K562 (cell line): Measurements from ENCODE around the gene RNF121. TPM values are rescaled to one million over a fixed set of nuclear protein-coding genes. Genes with fewer than 3 reads are reported as not detected.

Experiments
- ATAC-seq: fragments of 200-7000 bp; cut with Tn5 transposase; 3 replicates; pipeline ENCODE4 v1.9.1; 2020; ENCODE audit warnings: moderate library complexity
- BruUV-seq: library from RNA; stranded (reverse); fragments of 400-500 nt; replicated peaks from 2 replicates; lab custom pipeline; 2021; lab: Mats Ljungman, UMichigan
- CTCF ChIA-PET: fragments of 300-600 bp; formaldehyde crosslinking; extraction: SDS; loops from one replicate; lab custom pipeline; 2021; ENCODE audit warnings: low intra/inter-chr PET ratio; lab: Yijun Ruan, JAX
- POLR2A ChIA-PET: fragments of 300-600, 350-650 bp; sonication (Branson Sonifier 250); formaldehyde crosslinking; extraction: SDS; loops from one replicate; lab custom pipeline; 2021; ENCODE audit warnings: antibody characterized with exemption, inconsistent platforms; lab: Yijun Ruan, JAX
- DNase-seq, 4 experiments: peaks; one replicate each; pipeline versions ENCODE4 v3.0.0 to v3.0.0-alpha.2; 2011 to 2018; ENCODE audit warnings: low spot score in 3 of 4, mixed read lengths in 3 of 4; ENCODE audit errors: extremely low read depth in 1 of 4
- FAIRE-seq: peaks from 2 replicates; lab custom pipeline; 2011; peaks lifted over from hg19 to GRCh38; lab: Jason Lieb, UNC
- H2AFZ ChIP-seq: 2 replicates; pipeline ENCODE4 v1.6.0; 2011; ENCODE audit warnings: low read depth, low read length, control low read depth, inconsistent platforms
- H3K27ac ChIP-seq: fragments of 200-600 bp; 3 replicates; pipeline ENCODE4 v1.8.0; 2011; ENCODE audit warnings: low read depth, mild to moderate bottlenecking, control low read depth, inconsistent platforms, low read length, moderate library complexity, mixed read lengths; ENCODE audit errors: extremely low read depth
- H3K27me3 ChIP-seq, 2 experiments: fragments of 300-600 bp in 1 of 2; 2 replicates in 1 of 2; 3 replicates in 1 of 2; pipeline versions ENCODE4 v1.6.0 to v1.8.0; 2011; ENCODE audit warnings: inconsistent platforms in 2 of 2, low read length in 2 of 2, mild to moderate bottlenecking in 1 of 2, mixed read lengths in 1 of 2, moderate library complexity in 1 of 2; ENCODE audit not compliant: control insufficient read depth in 2 of 2, insufficient read depth in 2 of 2
- H3K36me3 ChIP-seq: fragments of 300-600 bp; 3 replicates; pipeline ENCODE4 v1.8.0; 2011; ENCODE audit warnings: mild to moderate bottlenecking, low read length, inconsistent platforms; ENCODE audit not compliant: control insufficient read depth, insufficient read depth
- H3K4me1 ChIP-seq, 2 experiments: fragments of 200-600 bp in 1 of 2; replicated peaks in 1 of 2; 2 replicates in 1 of 2; 3 replicates in 1 of 2; pipeline versions ENCODE4 v1.5.1 to v1.8.0; 2011; ENCODE audit warnings: inconsistent platforms in 2 of 2, low read length in 2 of 2, mild to moderate bottlenecking in 1 of 2, mixed read lengths in 1 of 2, moderate library complexity in 1 of 2; ENCODE audit not compliant: control insufficient read depth in 2 of 2, insufficient read depth in 2 of 2
- H3K4me2 ChIP-seq: 2 replicates; pipeline ENCODE4 v1.6.1; 2011; ENCODE audit warnings: low read length, control low read depth, inconsistent platforms, mixed read lengths; ENCODE audit not compliant: insufficient read depth
- H3K4me3 ChIP-seq: fragments of 200-600 bp; sonication (generic), shearing (Covaris generic); 2 replicates; pipeline ENCODE4 v1.5.1; 2016; ENCODE audit warnings: control low read depth, inconsistent platforms
- H3K79me2 ChIP-seq: fragments of 200-600 bp; 3 replicates; pipeline ENCODE4 v1.8.0; 2011; ENCODE audit warnings: low read length, inconsistent platforms; ENCODE audit not compliant: control insufficient read depth, insufficient read depth
- H3K9ac ChIP-seq, 2 experiments: 2 replicates each; pipeline versions ENCODE4 v1.6.0 to v1.6.1; 2011; ENCODE audit warnings: low read depth in 2 of 2, low read length in 2 of 2, control low read depth in 1 of 2, inconsistent platforms in 1 of 2, mild to moderate bottlenecking in 1 of 2, mixed read lengths in 1 of 2; ENCODE audit not compliant: insufficient read depth in 1 of 2
- H3K9me1 ChIP-seq: one replicate; pipeline ENCODE4 v1.6.0; 2011; ENCODE audit warnings: inconsistent platforms, mild to moderate bottlenecking, low read length, moderate library complexity; ENCODE audit not compliant: control insufficient read depth, insufficient read depth
- H3K9me3 ChIP-seq: replicated peaks from 2 replicates; pipeline ENCODE4 v1.5.1; 2011; ENCODE audit warnings: low read depth, low read length, inconsistent platforms; ENCODE audit not compliant: control insufficient read depth, insufficient read depth
- H4K20me1 ChIP-seq: replicated peaks from 2 replicates; pipeline ENCODE4 v1.6.1; 2011; ENCODE audit warnings: low read length, inconsistent platforms, mixed read lengths; ENCODE audit not compliant: control insufficient read depth, insufficient read depth
- IRF2 ChIP-seq: sonication (generic); formaldehyde crosslinking; IDR thresholded peaks from 2 replicates; pipeline ENCODE4 v1.8.1; 2022; ENCODE audit warnings: mild to moderate bottlenecking, missing genetic modification reagents
- KDM1A ChIP-seq, 2 experiments: fragments of 450-650 bp; IDR thresholded peaks; 2 replicates each; pipeline ENCODE4 v1.6.1; 2016; ENCODE audit warnings: mild to moderate bottlenecking in 2 of 2
- MCM3 ChIP-seq: fragments of 450-650 bp; IDR thresholded peaks from 2 replicates; pipeline ENCODE4 v1.6.1; 2016
- NFE2L1 ChIP-seq: fragments of 450-650 bp; IDR thresholded peaks from 2 replicates; pipeline ENCODE4 v1.6.1; 2016; ENCODE audit warnings: missing genetic modification characterization, low read depth, mild to moderate bottlenecking, missing compliant biosample characterization, moderate library complexity, borderline replicate concordance
- TAL1 ChIP-seq: fragments of 450-650 bp; IDR thresholded peaks from 2 replicates; pipeline ENCODE4 v1.6.1; 2016; ENCODE audit warnings: mild to moderate bottlenecking
- WGBS: fragments of 100-300 bp; shearing (Covaris generic); methylation state at CpG from one replicate; pipeline ENCODE4 v1.1.6; 2016; ENCODE audit warnings: low coverage, mixed read lengths; ENCODE audit not compliant: insufficient coverage; ENCODE audit errors: missing lambda C conversion rate; 5-methylcytosine and 5-hydroxymethylcytosine counted together
- in situ Hi-C: fragments of 300-500 bp; cut with MboI; formaldehyde crosslinking; loops from 4 replicates; pipeline ENCODE4 v1.15.0; 2018; ENCODE audit warnings: inconsistent platforms, mixed read lengths
- intact Hi-C: fragments of 100-400 bp; cut with micrococcal nuclease; formaldehyde crosslinking; loops from 2 replicates; pipeline ENCODE4 v1.14.2; 2022
- polyA plus RNA-seq, 8 experiments: library from polyadenylated mRNA; depleted of rRNA in 4 of 8; stranded (reverse) in 5 of 8; unstranded in 3 of 8; fragments of >200 nt; fragmentation: Nextera tagmentation in 2 of 8; fragmentation: Illumina TruSeq in 1 of 8; extraction: Ambion mirVana in 2 of 8; extraction: Trizol in 1 of 8; gene quantifications; 2 replicates each; pipeline versions ENCODE4 v1.2.1 to v1.2.3, GENCODE V29; 2011 to 2014; ENCODE audit warnings: inconsistent platforms in 1 of 8, missing spikeins in 1 of 8
- total RNA-seq, 7 experiments: library from RNA; depleted of rRNA in 6 of 7; stranded (reverse); fragments of >200 nt in 6 of 7; fragmentation: Illumina TruSeq in 2 of 7; extraction: Trizol in 2 of 7; gene quantifications; 2 replicates each; pipeline versions ENCODE4 v1.2.1 to v1.2.3, GENCODE V29; 2011 to 2021; ENCODE audit warnings: low replicate concordance in 1 of 7

Gene RNF121
- total and polyA plus RNA-seq, 9 of the 15 experiments (the other 6 are each of a cell fraction or from before 2014, with no cell fraction given): 8.0 to 63.4 (median 20.5) TPM

- CTCF ChIA-PET: no interaction called here
- 39% methylated on average over 3 of the region's 3 CpGs for WGBS
- no peak for ATAC-seq
- Histone ChIP-seq H3K27me3 (no peaks in the 10 kb centered on the region), H3K9me1 (no peaks in the 10 kb centered on the region), H3K4me1 (no peaks in the 10 kb centered on the region), H4K20me1 (peaks cover 20% of the 10 kb centered on the region; the same call in 1 of the 2 replicates), H3K9ac (no peak overlapping the region), H3K36me3 (peaks cover 17% of the 10 kb centered on the region; the same call in 2 of the 3 replicates), H3K79me2 (peaks cover 60% of the 10 kb centered on the region), H3K27ac (no peak overlapping the region), H3K9me3 (no peaks in the 10 kb centered on the region), H3K4me3 (no peak overlapping the region), H2AFZ (no peak overlapping the region), H3K4me2 (no peak overlapping the region)
- TF ChIP-seq IRF2 (CRISPR knock-in tag) (no peak), MCM3 (no peak), TAL1 (no peak), NFE2L1 (tag) (no peak), KDM1A (IDR thresholded peaks at IDR 0.05) (no peak)
- no TSS peak for BruUV-seq
- in situ Hi-C loops: no loop called here
- no peak for FAIRE-seq
- POLR2A ChIA-PET: interaction anchor here (1.2 to 1.7 kb wide), 2 partner anchors 9 to 22 kb away, joined by 4 read pairs; no protein-coding TSS in a partner anchor
- intact Hi-C loops: no loop called here
- DNase-seq: no peak
These were observed 27.1 kb downstream of the RNF121 start for GRCh38 chr11:71955898-71956456.
